Rectal smooth muscle tissue (tissue), 1 donor: ENCODE measurements around the gene DUSP22.

Experiments used
- H3K27ac ChIP-seq: one replicate; pipeline ENCODE4 v1.7.0; 2013; ENCODE audit warnings: low read depth, low read length, inconsistent platforms
- H3K27me3 ChIP-seq: one replicate; pipeline ENCODE4 v1.7.0; 2013; ENCODE audit warnings: low read length; ENCODE audit not compliant: control insufficient read depth, insufficient read depth
- H3K36me3 ChIP-seq: one replicate; pipeline ENCODE4 v1.7.0; 2013; ENCODE audit warnings: low read length; ENCODE audit not compliant: control insufficient read depth, insufficient read depth
- H3K4me1 ChIP-seq: one replicate; pipeline ENCODE4 v1.7.0; 2013; ENCODE audit warnings: low read length; ENCODE audit not compliant: control insufficient read depth, insufficient read depth
- H3K4me3 ChIP-seq: one replicate; pipeline ENCODE4 v1.7.0; 2013; ENCODE audit warnings: low read length
- H3K9ac ChIP-seq: one replicate; pipeline ENCODE4 v1.7.0; 2013; ENCODE audit warnings: low read length

DUSP22 gene

DNA sequence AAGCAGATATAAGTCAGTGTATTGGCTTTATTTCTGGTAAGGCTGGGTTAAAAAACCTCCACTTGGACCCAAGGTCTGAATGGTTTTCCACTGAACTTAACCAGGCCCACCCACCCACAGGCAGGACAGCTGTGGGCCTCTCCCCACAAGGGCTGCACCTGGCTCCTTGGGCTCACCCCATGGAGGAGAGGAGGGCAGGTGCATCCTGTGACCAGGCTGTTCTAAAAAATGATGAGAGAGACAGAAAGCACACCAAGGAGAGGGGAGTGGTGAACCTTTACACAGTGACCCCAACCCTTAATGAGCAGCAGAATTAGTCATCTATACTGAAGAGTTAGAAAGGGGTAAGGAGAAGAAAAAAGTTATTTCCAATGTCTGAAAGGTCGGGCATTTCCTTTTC, 34.5 kb upstream of the DUSP22 start:
- Histone ChIP-seq H3K27ac (no peak overlapping the region), H3K9ac (no peak overlapping the region), H3K27me3 (no peaks in the 10 kb centered on the region), H3K4me3 (no peak overlapping the region), H3K36me3 (no peaks in the 10 kb centered on the region), H3K4me1 (no peaks in the 10 kb centered on the region)

DNA sequence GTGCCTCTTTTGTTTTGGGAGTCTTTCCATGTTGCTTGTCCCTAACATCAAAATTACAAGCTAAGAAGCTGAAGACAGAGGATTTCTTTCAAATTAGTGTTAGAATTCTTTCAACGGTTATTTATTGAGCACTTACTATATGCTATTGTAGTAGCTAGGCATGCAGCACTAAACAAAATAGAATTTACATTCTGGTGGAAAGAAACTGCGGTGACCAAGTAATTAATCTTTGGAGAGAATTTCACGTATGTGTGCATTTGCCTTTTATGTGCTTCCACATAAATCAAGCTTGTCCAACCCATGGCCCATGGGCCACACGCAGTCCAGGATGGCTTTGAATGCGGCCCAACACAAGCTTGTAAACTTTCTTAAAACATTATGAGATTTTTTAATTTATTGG, 33.0 kb upstream of the DUSP22 start:
- H3K27ac ChIP-seq = no peak overlapping the region
- no peak overlapping the region for H3K4me3 ChIP-seq
- no peak overlapping the region for H3K9ac ChIP-seq
- no peaks in the 10 kb centered on the region for H3K4me1 ChIP-seq
- no peaks in the 10 kb centered on the region for H3K27me3 ChIP-seq
- no peaks in the 10 kb centered on the region for H3K36me3 ChIP-seq

DNA sequence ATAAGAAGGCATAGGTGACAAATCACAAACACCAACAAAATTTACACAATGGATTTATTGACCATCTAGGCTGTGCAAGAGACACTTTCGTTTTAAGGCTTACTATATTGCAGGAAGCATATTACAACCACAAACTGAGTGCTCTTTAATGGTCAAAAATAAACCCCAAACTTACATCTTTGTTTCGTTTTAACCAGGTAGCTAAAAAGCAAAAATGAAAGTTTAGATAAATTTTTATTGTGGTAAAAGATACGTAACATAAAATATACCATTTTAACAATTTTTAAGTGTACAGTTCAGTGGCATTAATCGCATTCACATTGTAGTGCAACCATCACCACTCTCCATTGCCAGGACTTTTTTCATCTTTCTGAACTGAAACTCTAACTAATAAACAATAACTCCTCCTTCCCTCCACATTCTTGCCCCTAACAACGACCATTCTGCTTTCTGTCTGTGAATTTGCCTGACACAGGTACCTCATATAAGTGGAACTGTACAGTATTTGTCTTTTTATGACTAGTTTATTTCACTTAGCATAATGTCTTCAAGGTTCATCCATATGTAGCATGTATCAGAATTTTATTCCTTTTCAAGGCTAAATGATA, 32.3 kb upstream of the DUSP22 start:
- no peak overlapping the region for H3K9ac ChIP-seq
- no peaks in the 10 kb centered on the region for H3K27me3 ChIP-seq
- no peak overlapping the region for H3K27ac ChIP-seq
- no peak overlapping the region for H3K4me3 ChIP-seq
- H3K36me3 ChIP-seq = no peaks in the 10 kb centered on the region
- no peaks in the 10 kb centered on the region for H3K4me1 ChIP-seq

DNA sequence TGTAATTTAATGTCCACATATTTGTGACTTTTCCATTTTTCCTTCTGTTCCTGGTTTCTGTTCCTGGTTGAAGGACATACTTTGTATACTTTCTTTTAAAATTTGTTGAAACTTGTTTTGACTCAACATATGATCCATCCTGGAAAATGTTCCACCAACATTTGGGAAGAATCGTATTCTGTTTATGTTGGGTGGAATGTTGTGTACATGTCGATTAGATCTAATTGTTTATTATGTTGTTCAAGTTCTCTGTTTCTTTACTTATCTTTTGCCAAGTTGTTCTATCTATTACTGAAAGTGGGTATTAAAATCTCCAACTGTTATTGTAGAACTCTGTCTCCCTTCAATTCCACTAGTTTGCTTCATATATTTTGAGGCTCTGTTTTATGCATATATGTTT, 27.7 kb upstream of the DUSP22 start:
- Histone ChIP-seq H3K36me3 (no peaks in the 10 kb centered on the region), H3K9ac (no peak overlapping the region)

DNA sequence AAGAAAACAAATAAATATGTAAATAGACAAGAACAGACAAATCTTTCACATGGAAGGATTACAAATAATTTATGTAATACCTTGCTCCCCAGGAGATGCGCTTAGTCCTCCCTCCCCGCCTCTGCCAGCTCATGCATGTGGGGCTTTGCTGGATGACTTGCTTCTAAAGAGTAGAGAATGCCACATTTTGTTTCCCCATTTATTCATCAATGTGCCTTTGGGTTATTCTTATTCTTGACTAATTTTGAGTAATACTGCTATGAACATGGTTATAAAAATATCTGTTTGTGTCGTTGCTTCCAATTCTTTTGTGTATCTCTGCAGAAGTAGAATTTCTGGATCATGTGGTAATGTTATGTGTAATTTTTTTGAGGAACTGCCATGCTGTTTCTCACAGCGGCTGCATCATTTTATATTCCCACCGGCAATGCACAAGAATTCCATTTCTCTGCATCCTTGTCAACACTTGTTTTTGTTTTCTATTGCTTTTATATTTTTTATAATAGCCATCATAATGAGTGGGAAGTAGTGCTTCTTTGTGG, 23.8 kb upstream of the DUSP22 start:
- Histone ChIP-seq H3K27me3 (no peaks in the 10 kb centered on the region), H3K4me3 (no peak overlapping the region), H3K36me3 (no peaks in the 10 kb centered on the region), H3K4me1 (no peaks in the 10 kb centered on the region), H3K27ac (no peak overlapping the region), H3K9ac (no peak overlapping the region)

More for the DNA sequence above, 27.7 kb upstream of the DUSP22 start:
- no peaks in the 10 kb centered on the region for H3K4me1 ChIP-seq
- no peak overlapping the region for H3K27ac ChIP-seq
- no peaks in the 10 kb centered on the region for H3K27me3 ChIP-seq
- no peak overlapping the region for H3K4me3 ChIP-seq

DNA sequence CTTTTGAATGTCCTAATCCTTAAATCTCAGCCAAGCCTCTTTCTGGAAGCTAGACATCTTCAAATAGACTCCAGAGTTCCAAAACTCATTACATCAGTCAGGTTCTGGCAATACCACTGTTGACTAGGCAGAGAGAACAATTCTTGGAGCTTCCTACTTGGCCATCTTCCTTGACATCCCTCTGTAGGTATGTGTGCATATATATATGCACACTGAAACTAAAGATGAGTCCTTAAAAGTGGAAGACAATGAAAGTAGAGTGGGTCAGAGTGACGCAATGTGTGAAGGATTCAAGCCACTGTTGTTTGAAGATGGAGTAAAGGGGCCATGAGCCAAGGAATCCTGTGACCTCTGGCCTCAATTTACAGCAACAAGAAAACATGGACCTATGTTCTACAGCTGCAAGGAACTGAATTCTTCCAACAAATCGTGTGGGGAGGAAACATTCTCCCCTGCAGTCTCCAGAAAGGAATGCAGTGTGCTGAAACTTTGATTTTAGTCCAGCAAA, 18.7 kb upstream of the DUSP22 start:
- H3K4me1 ChIP-seq = no peaks in the 10 kb centered on the region
- no peak overlapping the region for H3K4me3 ChIP-seq
- H3K36me3 ChIP-seq = no peaks in the 10 kb centered on the region
- no peaks in the 10 kb centered on the region for H3K27me3 ChIP-seq
- H3K9ac ChIP-seq = no peak overlapping the region
- no peak overlapping the region for H3K27ac ChIP-seq

DNA sequence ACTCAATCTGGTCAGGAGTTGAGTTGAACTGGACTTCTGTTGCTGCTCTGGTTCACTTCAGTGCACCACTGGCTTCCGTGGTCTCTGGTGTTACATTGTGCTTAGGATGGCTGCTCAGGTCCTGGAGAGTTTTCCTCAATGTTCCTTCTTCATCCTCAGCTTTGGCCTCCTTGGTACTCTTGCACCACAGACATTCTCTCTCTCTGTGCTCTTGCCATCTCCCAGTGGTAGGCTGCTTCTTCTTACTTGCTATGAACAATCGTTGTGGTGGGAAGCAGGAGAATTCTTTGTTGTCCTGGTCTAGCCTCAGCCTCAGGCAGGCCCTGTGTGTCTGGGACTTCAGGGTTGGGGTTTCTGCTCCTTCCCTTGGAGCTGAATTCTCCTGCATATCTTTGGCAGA, 14.5 kb upstream of the DUSP22 start:
- no peaks in the 10 kb centered on the region for H3K27me3 ChIP-seq
- H3K4me1 ChIP-seq = no peaks in the 10 kb centered on the region
- H3K4me3 ChIP-seq = no peak overlapping the region
- H3K27ac ChIP-seq = no peak overlapping the region
- H3K36me3 ChIP-seq = no peaks in the 10 kb centered on the region
- no peak overlapping the region for H3K9ac ChIP-seq

DNA sequence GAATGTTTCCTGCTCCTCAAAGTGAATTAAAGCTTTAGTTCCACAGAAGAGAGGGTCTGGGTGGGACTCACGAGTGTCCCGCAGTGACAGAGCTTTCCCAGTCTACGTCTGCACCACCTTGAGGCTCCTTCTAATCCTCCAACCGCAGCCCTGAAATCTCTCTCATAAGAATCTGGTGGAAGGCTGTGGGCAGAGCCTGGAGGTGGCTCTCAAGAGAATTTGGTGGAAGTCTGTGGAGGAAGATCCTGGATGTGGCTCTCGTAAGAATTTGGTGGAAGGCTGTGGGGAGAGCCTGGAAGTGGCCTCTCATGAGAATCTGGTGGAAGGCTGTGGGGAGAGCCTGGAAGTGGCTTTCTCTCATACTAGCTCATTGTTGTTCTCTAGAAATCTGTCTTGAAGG, 13.8 kb upstream of the DUSP22 start:
- Histone ChIP-seq H3K36me3 (no peaks in the 10 kb centered on the region), H3K4me1 (no peaks in the 10 kb centered on the region), H3K9ac (no peak overlapping the region), H3K27me3 (no peaks in the 10 kb centered on the region), H3K4me3 (no peak overlapping the region), H3K27ac (no peak overlapping the region)

DNA sequence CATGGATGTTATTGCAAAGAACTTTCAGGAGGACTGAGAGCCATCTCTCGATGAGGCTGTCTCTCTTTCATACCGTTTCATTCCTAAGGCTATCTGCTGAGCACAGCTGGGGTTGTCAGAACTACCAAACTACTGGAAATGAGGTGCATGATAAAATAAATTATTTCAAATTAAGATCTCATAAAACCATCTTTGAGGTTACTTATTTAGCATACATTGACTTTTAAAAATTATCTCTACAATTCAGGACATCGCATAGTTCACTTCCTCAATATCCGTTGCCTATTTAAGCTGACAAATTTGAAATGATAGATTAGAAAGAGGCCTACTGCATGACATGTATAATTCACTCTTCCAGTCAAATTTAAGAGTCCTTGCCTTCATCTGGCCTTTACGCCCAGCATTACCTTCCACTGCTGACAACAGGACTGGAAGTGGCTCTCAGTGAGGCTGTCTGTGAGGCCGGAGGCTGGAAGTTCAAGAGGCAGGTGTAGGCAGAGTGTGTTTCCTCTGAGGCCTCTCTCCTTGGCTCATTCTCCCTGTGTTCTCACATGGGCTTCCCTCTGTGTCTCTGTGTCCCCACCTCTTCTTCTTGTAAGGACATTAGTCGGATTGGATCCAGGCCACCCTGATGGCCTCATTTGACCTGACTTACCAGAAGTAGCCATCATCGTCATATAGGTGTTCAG, 12.8 kb upstream of the DUSP22 start:
- Histone ChIP-seq H3K4me3 (no peak overlapping the region), H3K27ac (no peak overlapping the region), H3K4me1 (no peaks in the 10 kb centered on the region), H3K36me3 (no peaks in the 10 kb centered on the region), H3K9ac (no peak overlapping the region), H3K27me3 (no peaks in the 10 kb centered on the region)

DNA sequence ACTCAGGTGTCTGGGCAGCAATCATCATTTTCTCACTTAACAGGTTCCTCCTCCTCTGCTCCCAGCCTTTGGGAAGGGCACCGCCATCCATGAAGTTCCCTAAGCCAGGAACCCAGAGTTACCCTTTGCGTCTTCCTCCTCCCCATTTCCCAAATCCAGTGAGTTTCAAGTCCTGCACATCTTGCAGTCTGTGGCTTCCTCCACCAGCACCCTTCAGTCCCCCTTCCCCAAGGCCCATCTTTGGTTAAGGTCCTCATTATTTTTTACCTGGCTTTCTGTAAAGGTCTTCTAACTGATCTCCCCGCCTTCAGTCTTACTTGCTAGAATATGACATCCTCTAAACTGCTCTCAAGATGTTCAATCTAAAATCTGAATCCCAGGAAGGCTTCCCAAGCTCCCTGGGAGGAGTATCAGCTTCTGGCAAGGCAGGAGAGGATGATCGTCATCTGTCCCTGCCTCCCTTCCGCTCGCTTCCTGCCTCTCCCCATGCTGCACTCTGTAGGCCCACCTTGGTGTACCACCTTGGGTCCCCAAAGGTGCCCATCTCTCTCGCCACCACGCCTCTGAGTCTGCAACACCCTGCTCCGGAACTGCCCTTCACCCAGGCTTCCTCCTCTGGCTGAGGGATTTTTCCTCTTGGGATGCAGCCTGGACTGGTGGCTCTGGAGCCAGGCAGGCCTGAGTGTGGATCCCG, 11.4 kb upstream of the DUSP22 start:
- H3K36me3 ChIP-seq = no peaks in the 10 kb centered on the region
- H3K27ac ChIP-seq = no peak overlapping the region
- no peaks in the 10 kb centered on the region for H3K4me1 ChIP-seq
- H3K27me3 ChIP-seq = no peaks in the 10 kb centered on the region
- H3K4me3 ChIP-seq = no peak overlapping the region
- H3K9ac ChIP-seq = no peak overlapping the region

DNA sequence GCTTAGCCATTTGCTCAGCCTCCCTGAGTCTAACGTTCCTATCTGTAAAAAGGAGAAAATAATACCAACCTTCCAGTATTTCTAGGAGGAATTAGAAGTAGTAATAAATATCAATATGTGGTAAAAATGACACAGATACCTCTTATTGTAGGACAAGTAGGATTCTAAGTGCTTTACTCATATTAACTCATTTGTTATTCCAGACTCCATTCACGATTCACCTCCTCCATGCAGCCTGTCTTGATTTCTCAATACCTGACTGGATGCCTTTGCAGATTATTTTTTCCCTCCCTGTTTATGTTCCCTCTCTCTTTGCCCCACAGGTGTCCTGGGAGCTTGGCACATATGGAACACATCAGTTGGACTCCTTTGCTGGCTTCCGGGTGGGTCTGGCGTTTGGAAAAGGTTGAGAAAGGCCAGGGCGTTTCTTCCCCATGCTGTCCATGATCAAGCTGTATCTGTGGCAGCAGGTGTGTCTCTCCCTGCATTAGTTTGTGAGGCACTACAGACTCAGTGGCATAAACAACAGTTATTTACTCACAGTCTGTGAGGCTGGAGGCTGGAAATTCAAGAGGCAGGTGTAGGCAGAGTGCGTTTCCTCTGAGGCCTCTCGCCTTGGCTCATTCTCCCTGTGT, 10.7 kb upstream of the DUSP22 start:
- no peaks in the 10 kb centered on the region for H3K4me1 ChIP-seq
- H3K27me3 ChIP-seq = no peaks in the 10 kb centered on the region
- no peak overlapping the region for H3K27ac ChIP-seq
- no peak overlapping the region for H3K4me3 ChIP-seq
- no peaks in the 10 kb centered on the region for H3K36me3 ChIP-seq
- H3K9ac ChIP-seq = no peak overlapping the region

DNA sequence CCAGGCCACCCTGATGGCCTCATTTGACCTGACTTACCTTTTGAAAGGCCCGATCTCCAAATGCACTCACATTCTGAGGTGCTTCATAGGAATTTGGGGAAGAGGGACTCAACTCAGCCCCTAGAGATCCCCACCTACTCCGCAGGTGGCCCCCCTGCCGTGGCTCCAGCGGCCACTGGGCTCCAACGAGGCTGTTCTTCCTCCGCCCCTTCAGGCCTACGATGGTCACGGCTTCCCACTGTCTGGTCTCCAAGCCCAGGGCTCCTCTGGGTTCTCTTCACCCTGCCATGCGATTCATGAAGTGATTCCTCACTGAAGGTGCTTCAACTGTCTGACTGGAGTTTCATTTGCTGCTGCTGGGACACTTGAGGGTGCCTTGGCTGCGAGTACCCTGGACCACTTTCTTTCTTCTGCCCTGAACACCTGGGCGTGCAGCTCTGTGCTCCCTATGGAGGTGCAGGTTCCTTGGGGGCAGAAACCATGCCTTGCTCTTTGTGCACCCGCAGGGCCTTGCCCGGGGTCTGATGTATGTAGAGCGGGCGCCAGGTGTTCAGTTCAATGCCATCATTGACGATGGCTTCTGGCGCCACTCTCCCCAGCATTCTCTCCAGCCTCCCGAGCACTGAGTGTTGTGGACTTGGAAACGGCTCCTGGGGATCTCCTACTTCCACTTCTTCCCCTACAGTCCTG, 10.0 kb upstream of the DUSP22 start:
- Histone ChIP-seq H3K4me3 (no peak overlapping the region), H3K4me1 (no peaks in the 10 kb centered on the region), H3K27me3 (no peaks in the 10 kb centered on the region), H3K36me3 (no peaks in the 10 kb centered on the region), H3K9ac (no peak overlapping the region), H3K27ac (no peak overlapping the region)
